ENCODE results near the gene TUBB4B.
"Not testable (repeated sequence)": the region's sequence is repeated elsewhere in the genome, so short reads cannot be mapped to it uniquely, and the experiment has no call there.

TUBB4B gene

DNA sequence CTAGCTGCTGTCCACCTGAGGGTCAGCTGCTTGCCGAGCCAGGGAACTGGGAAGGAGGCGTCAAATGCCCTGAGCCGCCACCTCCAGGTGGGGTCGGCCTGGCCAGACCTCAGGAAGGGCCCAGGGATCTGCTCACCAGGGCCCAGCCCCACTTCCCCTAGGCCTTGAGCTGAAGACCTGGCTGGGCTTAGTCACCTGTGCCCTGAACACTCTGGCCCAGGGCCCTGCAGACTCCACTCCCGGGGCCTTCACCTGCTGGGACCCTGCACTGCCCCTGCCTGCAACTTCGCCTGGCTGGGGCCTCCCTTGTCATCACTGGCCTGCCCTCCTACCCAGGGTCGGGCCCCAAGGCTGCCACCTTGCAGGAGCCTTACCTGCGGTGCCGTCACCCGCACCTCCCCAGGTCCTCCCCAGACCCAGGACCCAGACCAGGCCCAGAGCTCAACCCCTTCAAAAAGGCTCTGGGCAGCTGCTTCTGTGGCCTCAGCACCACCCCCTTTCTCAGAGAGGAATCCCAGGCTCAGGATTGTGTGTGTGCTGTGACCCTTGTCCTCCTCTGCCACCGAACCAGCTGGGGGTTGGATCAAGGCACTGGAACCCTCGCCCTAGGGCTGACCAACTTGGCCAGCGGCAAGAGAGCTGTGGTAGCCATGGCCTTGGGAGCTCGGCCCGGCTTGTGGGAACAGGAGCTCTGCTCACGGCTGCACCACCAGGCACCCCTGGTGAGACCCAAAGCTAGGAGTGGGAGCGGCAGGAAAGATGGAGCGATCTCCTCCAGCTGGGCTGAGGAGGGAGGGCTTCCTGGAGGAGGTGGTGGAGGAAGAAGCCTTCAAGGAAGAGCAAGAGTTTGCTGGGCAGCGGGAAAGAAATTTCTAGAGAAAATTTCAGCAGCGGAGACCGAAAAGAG, 12.9 kb downstream of the TUBB4B start:
- Histone ChIP-seq H3K4me3 (ENCODE audit: low read depth, low read length) (peak overlapping the region; percentile 86), H3K27me3 (ENCODE audit: control insufficient read depth, insufficient read depth, low read length) (no peaks in the 10 kb centered on the region), H3K9ac (ENCODE audit: low read depth, low read length) (peak overlapping the region; percentile 81), H3K36me3 (ENCODE audit: control insufficient read depth, insufficient read depth, low read length) (peaks cover 11% of the 10 kb centered on the region), H3K4me1 (ENCODE audit: control insufficient read depth, insufficient read depth, low read length) (peaks cover 4% of the 10 kb centered on the region), H3K9me3 (ENCODE audit: control insufficient read depth, insufficient read depth, low read length) (no peaks in the 10 kb centered on the region)

DNA sequence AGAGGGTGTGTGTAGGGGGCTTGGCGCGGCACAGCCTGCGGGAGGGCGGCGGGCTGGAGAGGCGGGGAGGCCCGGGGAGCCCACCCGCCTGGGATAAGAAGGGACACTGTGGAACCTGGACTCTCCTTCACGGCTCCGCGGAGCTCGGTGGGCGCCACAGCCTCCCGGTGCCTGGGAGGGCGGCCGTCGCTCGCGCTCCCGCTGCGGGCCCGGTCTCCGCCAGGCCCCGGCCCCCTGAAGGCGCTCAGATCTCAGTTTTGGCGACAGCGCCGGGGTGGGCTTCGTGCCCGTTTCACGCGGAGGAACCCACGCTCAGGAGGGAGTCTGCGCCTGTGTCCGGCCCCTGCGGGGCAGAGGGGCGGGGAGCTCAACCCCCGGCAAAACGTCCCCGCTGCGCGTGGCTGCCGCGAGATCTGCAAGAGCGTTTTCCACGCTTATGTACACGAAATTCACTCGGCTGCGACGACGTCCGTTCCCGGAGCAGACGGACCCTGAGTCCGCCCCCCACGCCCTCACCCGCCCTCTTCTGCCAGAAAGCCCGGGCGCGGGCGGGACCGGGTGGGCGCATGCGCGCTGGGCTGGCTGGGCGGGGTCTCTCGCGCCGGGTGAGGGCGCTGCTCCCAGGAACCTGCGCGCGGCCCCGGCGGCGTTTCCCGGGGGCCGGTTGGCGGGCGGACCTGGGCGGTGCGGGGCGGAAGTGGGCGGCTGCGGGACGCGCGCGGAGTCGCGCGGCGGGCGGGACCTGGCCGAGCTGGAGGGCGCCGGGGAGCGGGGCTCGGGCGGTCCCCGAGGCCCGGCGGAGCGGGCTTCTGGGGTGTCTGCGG, 13.7 kb downstream of the TUBB4B start, which contains the start of gene NELFB:
TSS of gene NELFB (plus strand) at position 704 of the 824 bp plus-strand sequence.
- peak within 1 kb of the TSS; percentile 86 for H3K4me3 ChIP-seq (ENCODE audit: low read depth, low read length)
- H3K9ac ChIP-seq (ENCODE audit: low read depth, low read length) = peak within 1 kb of the TSS; percentile 81
- H3K36me3 ChIP-seq (ENCODE audit: control insufficient read depth, insufficient read depth, low read length) = peaks cover 15% of the 10 kb centered on the region
- no peaks in the 10 kb centered on the region for H3K9me3 ChIP-seq (ENCODE audit: control insufficient read depth, insufficient read depth, low read length)
- H3K4me1 ChIP-seq (ENCODE audit: control insufficient read depth, insufficient read depth, low read length) = peaks cover 4% of the 10 kb centered on the region
- no peaks in the 10 kb centered on the region for H3K27me3 ChIP-seq (ENCODE audit: control insufficient read depth, insufficient read depth, low read length)

DNA sequence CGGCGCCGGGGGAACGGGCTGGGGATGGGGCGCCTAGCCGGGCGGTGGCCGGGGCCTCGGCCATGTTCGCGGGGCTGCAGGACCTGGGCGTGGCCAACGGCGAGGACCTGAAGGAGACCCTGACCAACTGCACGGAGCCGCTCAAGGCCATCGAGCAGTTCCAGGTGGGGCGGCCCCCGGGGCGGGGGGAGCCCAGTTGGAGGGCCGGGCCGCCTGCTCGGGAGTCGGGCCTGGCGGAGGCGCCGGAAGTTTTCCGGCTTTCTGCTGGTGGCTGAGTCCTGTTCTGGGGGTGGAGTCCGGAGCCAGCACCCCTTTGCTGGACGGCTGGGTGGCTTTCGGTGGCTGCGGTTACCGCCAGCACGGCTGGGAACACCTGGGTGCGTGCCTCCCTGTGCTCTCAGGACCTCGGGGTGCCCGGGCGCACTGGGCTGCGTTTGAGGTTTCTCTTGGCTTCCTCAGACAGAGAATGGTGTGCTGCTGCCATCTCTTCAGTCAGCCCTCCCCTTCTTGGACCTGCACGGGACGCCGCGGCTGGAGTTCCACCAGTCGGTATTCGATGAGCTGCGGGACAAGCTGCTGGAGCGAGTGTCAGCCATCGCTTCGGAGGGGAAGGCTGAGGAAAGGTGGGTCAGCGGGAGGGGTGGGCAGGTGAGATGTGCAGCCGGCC, 14.5 kb downstream of the TUBB4B start:
- peak overlapping the region; percentile 79 for H3K9ac ChIP-seq (ENCODE audit: low read depth, low read length)
- H3K27me3 ChIP-seq (ENCODE audit: control insufficient read depth, insufficient read depth, low read length) = no peaks in the 10 kb centered on the region
- H3K9me3 ChIP-seq (ENCODE audit: control insufficient read depth, insufficient read depth, low read length) = no peaks in the 10 kb centered on the region
- H3K4me3 ChIP-seq (ENCODE audit: low read depth, low read length) = peak overlapping the region; percentile 80
- peaks cover 15% of the 10 kb centered on the region for H3K36me3 ChIP-seq (ENCODE audit: control insufficient read depth, insufficient read depth, low read length)
- H3K4me1 ChIP-seq (ENCODE audit: control insufficient read depth, insufficient read depth, low read length) = peaks cover 4% of the 10 kb centered on the region

DNA sequence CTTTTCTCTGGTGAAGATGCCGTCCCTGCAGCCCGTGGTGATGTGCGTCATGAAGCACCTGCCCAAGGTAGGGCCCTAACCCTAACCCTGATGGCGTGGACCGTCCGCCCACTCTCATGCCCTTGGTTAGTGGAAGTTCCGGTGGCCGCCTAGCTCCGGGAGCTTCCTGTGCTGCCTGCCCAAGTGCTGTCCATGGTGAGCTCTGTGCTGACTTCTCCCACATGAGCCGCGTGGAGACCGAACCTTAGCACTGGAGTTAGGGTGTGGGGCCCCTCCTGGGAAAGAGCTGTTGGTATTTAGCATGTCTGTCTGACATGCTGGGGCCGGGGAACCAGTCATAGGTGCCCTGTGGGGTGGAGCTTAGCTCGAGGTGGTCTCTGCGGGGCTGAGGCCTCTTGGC, 15.3 kb downstream of the TUBB4B start:
- Histone ChIP-seq H3K27me3 (ENCODE audit: control insufficient read depth, insufficient read depth, low read length) (no peaks in the 10 kb centered on the region), H3K9ac (ENCODE audit: low read depth, low read length) (no peak overlapping the region), H3K4me1 (ENCODE audit: control insufficient read depth, insufficient read depth, low read length) (peaks cover 4% of the 10 kb centered on the region), H3K36me3 (ENCODE audit: control insufficient read depth, insufficient read depth, low read length) (peaks cover 15% of the 10 kb centered on the region), H3K9me3 (ENCODE audit: control insufficient read depth, insufficient read depth, low read length) (no peaks in the 10 kb centered on the region), H3K4me3 (ENCODE audit: low read depth, low read length) (peak overlapping the region; percentile 80)

GRCh38 chr9:137256856-137257255, 15.8 kb downstream of the TUBB4B start:
- no peak overlapping the region for H3K9ac ChIP-seq (ENCODE audit: low read depth, low read length)
- no peaks in the 10 kb centered on the region for H3K9me3 ChIP-seq (ENCODE audit: control insufficient read depth, insufficient read depth, low read length)
- H3K27me3 ChIP-seq (ENCODE audit: control insufficient read depth, insufficient read depth, low read length) = no peaks in the 10 kb centered on the region
- peaks cover 4% of the 10 kb centered on the region for H3K4me1 ChIP-seq (ENCODE audit: control insufficient read depth, insufficient read depth, low read length)
- peaks cover 15% of the 10 kb centered on the region for H3K36me3 ChIP-seq (ENCODE audit: control insufficient read depth, insufficient read depth, low read length)
- H3K4me3 ChIP-seq (ENCODE audit: low read depth, low read length) = no peak overlapping the region

DNA sequence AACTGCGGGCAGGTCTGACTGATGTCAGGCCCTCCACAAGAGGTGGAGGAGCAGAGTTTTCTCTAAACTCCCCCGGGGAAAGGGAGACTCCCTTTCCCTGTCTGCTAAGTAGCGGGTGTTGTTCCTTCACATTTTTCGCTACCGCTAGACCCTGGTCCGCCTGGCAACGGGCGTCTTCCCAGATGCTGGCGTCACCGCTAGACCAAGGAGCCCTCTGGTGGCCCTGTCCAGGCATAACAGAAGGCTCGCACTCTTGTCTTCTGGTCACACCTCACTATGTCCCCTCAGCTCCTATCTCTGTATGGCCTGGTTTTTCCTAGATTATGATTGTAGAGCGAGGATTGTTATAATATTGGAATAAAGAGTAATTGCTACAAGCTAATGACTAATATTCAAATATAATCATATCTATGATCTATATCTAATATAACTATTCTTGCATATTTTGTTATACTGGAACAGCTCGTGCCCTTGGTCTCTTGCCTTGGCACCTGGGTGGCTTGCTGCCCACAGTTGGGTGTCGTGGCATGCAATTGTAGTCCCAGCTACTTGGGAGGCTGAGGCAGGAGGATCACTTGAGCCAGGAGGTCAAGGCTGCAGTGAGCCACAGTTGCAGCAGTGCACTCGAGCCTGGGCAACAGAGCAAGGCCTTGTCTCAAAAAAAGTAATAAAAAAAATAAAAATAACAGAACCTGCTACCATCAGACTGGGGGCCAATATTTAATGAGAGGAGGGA, 21.3 kb downstream of the TUBB4B start:
- not testable (repeated sequence) for H3K4me3 ChIP-seq (ENCODE audit: low read depth, low read length); H3K9me3 ChIP-seq (ENCODE audit: control insufficient read depth, insufficient read depth, low read length); H3K27me3 ChIP-seq (ENCODE audit: control insufficient read depth, insufficient read depth, low read length); H3K9ac ChIP-seq (ENCODE audit: low read depth, low read length); H3K4me1 ChIP-seq (ENCODE audit: control insufficient read depth, insufficient read depth, low read length)
- peaks cover 47% of the 10 kb centered on the region for H3K36me3 ChIP-seq (ENCODE audit: control insufficient read depth, insufficient read depth, low read length)

- Histone ChIP-seq H3K4me1 (ENCODE audit: control insufficient read depth, insufficient read depth, low read length) (no peaks in the 10 kb centered on the region), H3K27me3 (ENCODE audit: control insufficient read depth, insufficient read depth, low read length) (no peaks in the 10 kb centered on the region), H3K9me3 (ENCODE audit: control insufficient read depth, insufficient read depth, low read length) (no peaks in the 10 kb centered on the region), H3K9ac (ENCODE audit: low read depth, low read length) (no peak overlapping the region), H3K36me3 (ENCODE audit: control insufficient read depth, insufficient read depth, low read length) (peaks cover 47% of the 10 kb centered on the region), H3K4me3 (ENCODE audit: low read depth, low read length) (no peak overlapping the region)
These were observed 21.8 kb downstream of the TUBB4B start for GRCh38 chr9:137262909-137263285.

- peaks cover 49% of the 10 kb centered on the region for H3K36me3 ChIP-seq (ENCODE audit: control insufficient read depth, insufficient read depth, low read length)
These were observed 22.4 kb downstream of the TUBB4B start for GRCh38 chr9:137263506-137263905.

GRCh38 chr9:137264067-137264466, 23.0 kb downstream of the TUBB4B start:
- H3K27me3 ChIP-seq (ENCODE audit: control insufficient read depth, insufficient read depth, low read length) = no peaks in the 10 kb centered on the region
- H3K4me1 ChIP-seq (ENCODE audit: control insufficient read depth, insufficient read depth, low read length) = no peaks in the 10 kb centered on the region
- H3K4me3 ChIP-seq (ENCODE audit: low read depth, low read length) = no peak overlapping the region
- peaks cover 50% of the 10 kb centered on the region for H3K36me3 ChIP-seq (ENCODE audit: control insufficient read depth, insufficient read depth, low read length)
- no peaks in the 10 kb centered on the region for H3K9me3 ChIP-seq (ENCODE audit: control insufficient read depth, insufficient read depth, low read length)
- no peak overlapping the region for H3K9ac ChIP-seq (ENCODE audit: low read depth, low read length)

More at GRCh38 chr9:137263506-137263905, 22.4 kb downstream of the TUBB4B start:
- Histone ChIP-seq H3K27me3 (ENCODE audit: control insufficient read depth, insufficient read depth, low read length) (no peaks in the 10 kb centered on the region), H3K9ac (ENCODE audit: low read depth, low read length) (no peak overlapping the region), H3K4me1 (ENCODE audit: control insufficient read depth, insufficient read depth, low read length) (no peaks in the 10 kb centered on the region), H3K9me3 (ENCODE audit: control insufficient read depth, insufficient read depth, low read length) (no peaks in the 10 kb centered on the region), H3K4me3 (ENCODE audit: low read depth, low read length) (no peak overlapping the region)

- Histone ChIP-seq H3K27me3 (ENCODE audit: control insufficient read depth, insufficient read depth, low read length) (no peaks in the 10 kb centered on the region), H3K4me3 (ENCODE audit: low read depth, low read length) (no peak overlapping the region), H3K9me3 (ENCODE audit: control insufficient read depth, insufficient read depth, low read length) (no peaks in the 10 kb centered on the region), H3K36me3 (ENCODE audit: control insufficient read depth, insufficient read depth, low read length) (peaks cover 50% of the 10 kb centered on the region), H3K4me1 (ENCODE audit: control insufficient read depth, insufficient read depth, low read length) (no peaks in the 10 kb centered on the region), H3K9ac (ENCODE audit: low read depth, low read length) (no peak overlapping the region)
These were observed 24.5 kb downstream of the TUBB4B start for GRCh38 chr9:137265496-137266161.

All from iPS-15b (cell line).